Mucosa of descending colon (tissue), 3 donors: Measurements from ENCODE around the gene ZBTB17. TPM values are rescaled to one million over a fixed set of nuclear protein-coding genes. Genes with fewer than 3 reads are reported as not detected.
"Not testable (repeated sequence)": the region's sequence is repeated elsewhere in the genome, so short reads cannot be mapped to it uniquely, and the experiment has no call there.

Experiments
- ATAC-seq: fragments of 200-7000 bp; cut with Tn5 transposase; one replicate; pipeline ENCODE4 v1.9.1; 2020; ENCODE audit warnings: mild to moderate bottlenecking, moderate library complexity
- DNase-seq, 3 donors: peaks; one replicate each; pipeline ENCODE4 v3.0.0-alpha.2; 2020
- H3K36me3 ChIP-seq: fragments of 200-600 bp; one replicate; pipeline ENCODE4 v1.8.0; 2021; ENCODE audit warnings: low read depth, mild to moderate bottlenecking
- H3K4me1 ChIP-seq: fragments of 200-600 bp; one replicate; pipeline ENCODE4 v1.8.0; 2021; ENCODE audit warnings: low read depth, mild to moderate bottlenecking
- H3K4me3 ChIP-seq: fragments of 200-600 bp; one replicate; pipeline ENCODE4 v1.8.0; 2021; ENCODE audit warnings: mild to moderate bottlenecking
- H3K9me3 ChIP-seq: fragments of 200-600 bp; one replicate; pipeline ENCODE4 v1.8.0; 2021; ENCODE audit warnings: mild to moderate bottlenecking
- intact Hi-C, 2 donors: fragments of 100-400 bp; cut with DNase I in 1 of 2; cut with micrococcal nuclease in 1 of 2; formaldehyde crosslinking; loops; one replicate each; pipeline versions ENCODE4 v1.11.0 to v1.11.1; 2022; cut with DNase I, micrococcal nuclease
- total RNA-seq, 3 donors: library from RNA; stranded (reverse); fragmentation: NEBNext Ultra II Directional in 2 of 3; extraction: Animal tissue kit (Norgen Biotek cat#: 25700) in 2 of 3; gene quantifications; one replicate each; pipeline versions ENCODE4 v1.2.1 to v1.2.4, GENCODE V29; 2021 to 2023
- TF ChIP-seq, protein P1 (sequence below): fragments of 200-600 bp; IDR thresholded peaks from one replicate; pipeline ENCODE4 v1.8.0; 2022; ENCODE audit warnings: antibody characterized with exemption, mild to moderate bottlenecking
- donor health status: DM: no; HTN: no; CAD: no; lungs with moderate emphysema.
- donor health status: DM: no; HTN: no; CAD: no.
- donor health status: DM: no; HTN: yes; CAD: no.

ZBTB17 gene
- total RNA-seq, 3 donors from 2014 or later = 29.2 to 40.8 (median 34.6) TPM

DNA sequence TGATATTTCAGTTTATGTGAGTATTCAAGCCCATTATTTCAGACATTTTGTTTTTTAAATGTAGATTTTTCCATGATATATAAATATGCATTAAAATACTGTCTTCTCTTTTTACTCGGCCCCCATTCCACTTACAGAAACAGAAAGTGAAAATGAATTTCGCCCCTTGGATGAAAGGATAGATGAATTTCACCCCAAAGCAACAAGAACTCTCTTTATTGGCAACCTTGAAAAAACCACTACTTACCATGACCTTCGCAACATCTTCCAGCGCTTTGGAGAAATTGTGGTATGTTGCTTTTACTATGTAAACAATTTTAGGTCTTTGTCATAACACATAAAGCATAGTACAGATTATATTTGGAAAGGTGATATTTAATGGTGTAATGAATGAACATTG, 59.9 kb downstream of the ZBTB17 start:
- Histone ChIP-seq H3K36me3 (no peaks in the 10 kb centered on the region), H3K9me3 (no peaks in the 10 kb centered on the region), H3K4me3 (no peak overlapping the region), H3K4me1 (no peaks in the 10 kb centered on the region)
- intact Hi-C loops = no loop called here
- no peak for ATAC-seq
- TF ChIP-seq, protein P1, sequence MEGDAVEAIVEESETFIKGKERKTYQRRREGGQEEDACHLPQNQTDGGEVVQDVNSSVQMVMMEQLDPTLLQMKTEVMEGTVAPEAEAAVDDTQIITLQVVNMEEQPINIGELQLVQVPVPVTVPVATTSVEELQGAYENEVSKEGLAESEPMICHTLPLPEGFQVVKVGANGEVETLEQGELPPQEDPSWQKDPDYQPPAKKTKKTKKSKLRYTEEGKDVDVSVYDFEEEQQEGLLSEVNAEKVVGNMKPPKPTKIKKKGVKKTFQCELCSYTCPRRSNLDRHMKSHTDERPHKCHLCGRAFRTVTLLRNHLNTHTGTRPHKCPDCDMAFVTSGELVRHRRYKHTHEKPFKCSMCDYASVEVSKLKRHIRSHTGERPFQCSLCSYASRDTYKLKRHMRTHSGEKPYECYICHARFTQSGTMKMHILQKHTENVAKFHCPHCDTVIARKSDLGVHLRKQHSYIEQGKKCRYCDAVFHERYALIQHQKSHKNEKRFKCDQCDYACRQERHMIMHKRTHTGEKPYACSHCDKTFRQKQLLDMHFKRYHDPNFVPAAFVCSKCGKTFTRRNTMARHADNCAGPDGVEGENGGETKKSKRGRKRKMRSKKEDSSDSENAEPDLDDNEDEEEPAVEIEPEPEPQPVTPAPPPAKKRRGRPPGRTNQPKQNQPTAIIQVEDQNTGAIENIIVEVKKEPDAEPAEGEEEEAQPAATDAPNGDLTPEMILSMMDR = no peak
- DNase-seq = no peak

DNA sequence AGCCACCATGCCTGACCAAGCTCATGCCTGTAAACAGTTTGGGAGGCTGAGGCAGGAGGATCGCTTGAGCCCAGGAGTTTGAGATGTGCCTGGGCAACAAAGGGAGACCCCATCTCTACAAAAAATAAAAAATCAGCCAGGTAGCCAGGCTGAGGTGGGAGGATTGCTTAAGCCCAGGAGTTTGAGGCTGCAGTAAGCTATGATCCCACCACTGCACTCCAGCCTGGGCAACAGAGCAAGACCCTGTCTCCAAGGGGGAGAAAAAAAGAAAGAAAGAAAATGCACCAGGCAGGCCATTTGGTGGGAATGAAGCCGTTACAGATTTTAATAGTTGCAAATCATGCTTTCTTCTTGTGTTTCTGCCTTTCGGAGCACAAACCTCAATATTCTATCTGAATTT, 62.3 kb downstream of the ZBTB17 start:
- H3K4me3 ChIP-seq, H3K36me3 ChIP-seq, H3K9me3 ChIP-seq, H3K4me1 ChIP-seq, intact Hi-C loops, ATAC-seq, DNase-seq: not testable (repeated sequence)

DNA sequence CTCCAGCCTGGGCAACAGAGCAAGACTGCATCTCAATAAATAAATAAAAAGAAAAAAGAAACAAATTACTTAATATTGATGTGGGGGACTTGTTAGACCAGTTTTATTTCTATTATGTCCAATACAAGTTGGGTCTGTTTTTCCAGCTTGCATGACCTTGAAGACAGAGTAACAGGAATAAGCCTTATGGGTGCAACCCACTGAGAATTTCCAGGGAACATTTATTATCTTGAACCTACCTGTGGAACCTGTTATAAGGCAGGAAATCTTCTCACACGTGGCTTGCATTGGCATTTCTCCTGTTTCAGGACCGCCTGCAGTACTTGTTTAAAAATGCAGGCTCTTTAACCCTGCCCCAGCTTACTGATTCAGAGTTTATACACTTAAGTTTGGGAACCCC, 64.0 kb downstream of the ZBTB17 start:
- DNase-seq (no peak), ATAC-seq (no peak)
- intact Hi-C loops = no loop called here
- TF ChIP-seq, protein P1 = no peak
- Histone ChIP-seq H3K36me3 (no peaks in the 10 kb centered on the region), H3K4me3 (no peak overlapping the region), H3K4me1 (no peaks in the 10 kb centered on the region), H3K9me3 (no peaks in the 10 kb centered on the region)

DNA sequence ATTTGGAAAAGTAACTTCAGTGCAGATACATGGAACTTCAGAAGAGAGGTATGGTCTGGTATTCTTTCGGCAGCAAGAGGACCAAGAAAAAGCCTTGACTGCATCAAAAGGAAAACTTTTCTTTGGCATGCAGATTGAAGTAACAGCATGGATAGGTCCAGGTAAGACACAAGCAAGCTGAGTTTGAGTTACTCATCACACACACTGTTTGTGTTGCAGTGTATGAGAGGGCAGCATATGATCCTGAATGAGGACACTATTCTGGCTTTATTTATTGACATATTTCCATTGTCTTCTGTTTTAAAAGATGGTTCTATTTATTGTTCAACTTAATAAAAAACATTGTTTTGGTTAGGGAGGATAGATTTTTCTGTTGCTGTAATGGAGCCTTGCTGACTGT, 64.8 kb downstream of the ZBTB17 start:
- Histone ChIP-seq H3K4me1 (no peaks in the 10 kb centered on the region), H3K9me3 (no peaks in the 10 kb centered on the region), H3K4me3 (no peak overlapping the region), H3K36me3 (no peaks in the 10 kb centered on the region)
- ATAC-seq = no peak
- TF ChIP-seq, protein P1 = no peak
- intact Hi-C loops = no loop called here
- DNase-seq = no peak

DNA sequence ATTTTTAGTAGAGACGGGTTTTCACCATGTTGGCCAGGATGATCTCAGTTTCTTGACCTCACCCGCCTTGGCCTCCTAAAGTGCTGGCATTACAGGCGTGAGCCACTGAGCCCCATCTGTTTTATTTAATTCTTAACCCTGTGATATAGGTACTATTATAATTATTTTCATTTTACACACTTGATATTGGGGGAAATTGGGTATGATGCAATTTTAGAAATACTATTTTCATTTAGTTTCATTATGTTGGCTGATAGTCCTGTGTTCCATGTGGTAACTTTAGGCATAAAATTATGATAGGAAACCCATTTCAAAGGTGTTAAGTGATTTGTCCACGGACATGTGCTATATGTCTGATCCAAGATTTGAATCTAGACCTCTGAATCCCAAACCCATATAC, 67.3 kb downstream of the ZBTB17 start:
- DNase-seq (no peak), ATAC-seq (no peak)
- H3K4me1 ChIP-seq = no peaks in the 10 kb centered on the region
- TF ChIP-seq, protein P1 = no peak
- intact Hi-C loops = no loop called here
- no peaks in the 10 kb centered on the region for H3K9me3 ChIP-seq
- H3K4me3 ChIP-seq = no peak overlapping the region
- H3K36me3 ChIP-seq = no peaks in the 10 kb centered on the region

DNA sequence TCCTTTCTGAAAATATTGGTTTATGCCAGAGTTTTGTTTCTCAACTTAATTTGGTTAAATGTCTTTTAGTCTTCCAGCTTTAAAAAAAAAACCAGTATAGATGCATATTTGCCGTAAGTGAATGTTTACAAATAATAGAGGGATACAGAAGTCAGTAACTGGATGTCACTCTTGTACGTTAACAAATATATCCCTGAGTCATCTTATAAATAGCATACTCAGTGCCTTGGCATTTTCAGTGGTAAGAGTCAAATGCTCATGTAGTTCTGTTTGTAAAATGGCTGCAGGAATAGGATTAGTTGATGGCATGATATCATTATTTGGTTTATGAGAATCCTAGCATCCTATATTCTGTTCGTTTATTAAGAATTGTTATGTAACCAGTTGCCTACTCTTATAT, 73.0 kb downstream of the ZBTB17 start:
- no peaks in the 10 kb centered on the region for H3K4me1 ChIP-seq
- intact Hi-C loops = no loop called here
- no peaks in the 10 kb centered on the region for H3K36me3 ChIP-seq
- TF ChIP-seq, protein P1 = no peak
- DNase-seq (no peak), ATAC-seq (no peak)
- H3K4me3 ChIP-seq = no peak overlapping the region
- no peaks in the 10 kb centered on the region for H3K9me3 ChIP-seq
